GM19324 (cell line): Measurements from ENCODE around the gene INTS1.

Experiments used
- ATAC-seq: cut with Tn5 transposase; IDR thresholded peaks from one replicate; pipeline ENCODE4 v1.9.1; 2021; ENCODE audit warnings: mild to moderate bottlenecking, moderate library complexity; ENCODE audit not compliant: unreplicated experiment, low FRiP score

The INTS1 gene

DNA sequence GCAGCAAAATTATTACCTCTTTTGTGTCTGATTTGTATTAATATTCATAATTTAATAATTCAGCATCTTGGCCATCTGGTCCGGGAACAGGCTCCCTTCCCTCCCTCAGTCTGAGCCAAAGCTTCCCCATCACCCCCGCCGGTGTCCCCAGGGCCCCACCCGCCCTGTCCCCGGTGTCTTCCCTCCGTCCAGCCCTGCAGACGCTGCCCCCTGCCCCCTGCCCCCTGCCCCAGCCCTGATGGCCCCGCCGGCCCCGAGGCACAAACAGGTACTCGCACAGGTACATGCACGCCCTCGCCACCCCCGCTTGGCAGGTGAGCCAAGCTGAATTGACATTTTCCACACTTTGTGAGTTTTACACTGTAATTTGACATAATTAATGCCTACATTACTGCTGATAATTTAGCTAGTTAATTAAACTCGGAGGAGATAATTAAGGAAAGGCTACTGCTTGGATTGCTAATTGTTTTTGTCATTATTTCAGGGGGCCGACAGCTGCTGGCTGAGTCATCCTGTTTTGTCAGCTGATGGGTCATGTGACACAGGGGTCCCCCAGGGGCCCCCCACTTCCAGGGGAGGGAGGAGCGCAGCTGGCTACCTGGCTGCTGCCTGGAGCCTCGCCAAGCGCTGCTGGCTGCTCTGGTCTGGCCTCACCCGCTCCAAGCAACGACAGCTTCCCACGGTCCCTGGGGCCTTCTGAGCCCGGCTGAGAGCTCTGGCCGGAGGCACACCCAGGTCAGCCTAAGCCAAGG, 81.5 kb downstream of the INTS1 start:
- no peak for ATAC-seq

DNA sequence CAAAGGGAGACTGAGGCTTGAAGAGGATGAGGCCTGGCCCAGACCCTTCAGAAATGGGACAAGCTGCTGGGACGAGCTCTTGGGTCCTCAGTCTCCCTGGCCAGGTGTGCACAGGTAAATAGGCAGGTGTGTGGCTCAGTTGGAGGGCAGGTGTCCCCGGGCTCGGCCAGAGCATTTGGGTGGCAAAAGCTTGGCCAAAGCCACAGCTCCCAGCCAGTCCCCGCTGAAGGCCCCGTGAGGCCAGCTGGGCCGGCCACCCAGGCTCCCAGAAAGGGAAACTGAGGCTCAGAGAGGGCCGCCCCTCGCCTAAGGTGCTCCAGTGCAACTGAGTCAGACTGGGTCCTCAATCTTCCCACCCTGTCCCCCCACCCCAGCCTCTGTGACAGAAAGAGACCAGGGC, 82.2 kb downstream of the INTS1 start:
- no peak for ATAC-seq

DNA sequence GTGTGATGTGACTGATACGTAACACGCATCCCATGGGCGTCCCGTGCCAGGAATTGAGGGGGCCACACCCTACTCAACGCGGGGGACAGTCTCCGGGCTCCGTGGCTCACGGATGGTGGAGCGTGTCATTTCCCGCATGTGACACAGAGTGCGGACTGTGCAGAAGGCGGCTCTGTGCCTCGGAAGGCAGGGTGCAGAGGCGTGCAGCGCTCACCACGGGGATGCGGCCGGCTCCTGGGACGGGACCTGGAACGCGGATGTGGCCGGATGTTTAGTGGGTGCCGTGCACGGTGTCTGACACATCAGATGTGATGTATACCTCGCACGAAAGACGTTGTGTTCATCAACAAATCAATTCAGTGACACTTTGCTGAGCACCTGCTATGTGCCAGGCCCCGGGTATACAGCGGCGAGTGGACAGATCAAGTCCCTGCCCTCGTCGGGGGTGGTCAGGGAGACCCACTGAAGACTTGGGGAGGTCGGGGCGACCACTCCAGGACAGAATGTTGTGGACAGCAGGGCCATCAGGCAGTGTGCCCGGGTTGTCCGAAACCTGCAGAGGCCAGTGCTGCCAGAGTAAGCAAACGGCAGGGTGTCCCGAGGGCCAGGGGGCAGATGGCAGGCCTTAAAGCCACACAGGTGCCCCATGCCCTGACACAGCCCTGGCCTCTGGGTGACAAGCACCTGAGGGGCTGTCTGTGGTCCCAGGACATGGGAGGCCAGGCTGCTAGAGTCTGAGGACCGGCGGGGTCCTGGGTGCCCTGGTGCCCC, 83.0 kb downstream of the INTS1 start:
- ATAC-seq = no peak
